ENCODE results near the gene WDR6. TPM values are rescaled to one million over a fixed set of nuclear protein-coding genes. Genes with fewer than 3 reads are reported as not detected.

WDR6 gene
- total and polyA plus RNA-seq, 8 donors, result 51.6 to 184 (median 141) TPM

GRCh38 chr3:49025005-49025792 lies 18.0 kb downstream of the WDR6 start:
- Histone ChIP-seq H3K27ac (no peak overlapping the region), H3K4me1 (peaks cover 29 to 77% (median 65%) of the 10 kb centered on the region in 4 donors), H3K27me3 (no peaks in the 10 kb centered on the region), H3K36me3 (peaks cover 36 to 53% (median 49%) of the 10 kb centered on the region in 4 donors), H3K4me3 (no peak overlapping the region), H3K9me3 (no peaks in the 10 kb centered on the region)
- WGBS, 5 donors, result 67 to 73% (median 69%) methylated on average over 6 to 13 of the region's 13 CpGs
- TF ChIP-seq EP300 (IDR thresholded peaks at IDR 0.05), result no peak
- TF ChIP-seq POLR2AphosphoS5 (IDR thresholded peaks at IDR 0.05), result no peak
- no peak for TF ChIP-seq POLR2A (IDR thresholded peaks at IDR 0.05)
- no peak for TF ChIP-seq CTCF (IDR thresholded peaks at IDR 0.05)
- intact Hi-C loops (cut with DNase I; ENCODE audit: low total_unique reads), result no loop called here
- peak in 1 of 2 donors; percentile 12 for DNase-seq

GRCh38 chr3:49025793-49026520 lies 18.8 kb downstream of the WDR6 start:
- intact Hi-C loops (cut with DNase I; ENCODE audit: low total_unique reads), result no loop called here
- 86 to 91% (median 90%) methylated on average over 8 of the region's 8 CpGs for WGBS, 5 donors
- Histone ChIP-seq H3K4me3 (no peak overlapping the region), H3K27me3 (no peaks in the 10 kb centered on the region), H3K9me3 (no peaks in the 10 kb centered on the region), H3K27ac (no peak overlapping the region), H3K4me1 (peaks cover 25 to 72% (median 58%) of the 10 kb centered on the region in 4 donors), H3K36me3 (peaks cover 36 to 61% (median 57%) of the 10 kb centered on the region in 4 donors)
- DNase-seq, result no peak
- no peak for TF ChIP-seq CTCF (IDR thresholded peaks at IDR 0.05)
- no peak for TF ChIP-seq EP300 (IDR thresholded peaks at IDR 0.05)
- TF ChIP-seq POLR2AphosphoS5 (IDR thresholded peaks at IDR 0.05), result no peak
- no peak for TF ChIP-seq POLR2A (IDR thresholded peaks at IDR 0.05)

GRCh38 chr3:49026536-49026935 lies 19.3 kb downstream of the WDR6 start:
- WGBS, 5 donors, result 86 to 98% (median 95%) methylated on average over 1 to 3 of the region's 3 CpGs
- Histone ChIP-seq H3K9me3 (no peaks in the 10 kb centered on the region), H3K36me3 (peaks cover 42 to 66% (median 63%) of the 10 kb centered on the region in 4 donors), H3K27ac (peak overlapping the region in 1 of 5 donors; percentile 98), H3K4me3 (no peak overlapping the region), H3K4me1 (peaks cover 25 to 72% (median 55%) of the 10 kb centered on the region in 4 donors), H3K27me3 (no peaks in the 10 kb centered on the region)
- intact Hi-C loops (cut with DNase I; ENCODE audit: low total_unique reads), result no loop called here
- TF ChIP-seq POLR2AphosphoS5 (IDR thresholded peaks at IDR 0.05) (no peak), CTCF (IDR thresholded peaks at IDR 0.05) (no peak), POLR2A (IDR thresholded peaks at IDR 0.05) (no peak), EP300 (IDR thresholded peaks at IDR 0.05) (no peak)
- DNase-seq, result no peak

- Histone ChIP-seq H3K4me1 (peaks cover 21 to 69% (median 51%) of the 10 kb centered on the region in 4 donors), H3K4me3 (no peak overlapping the region), H3K9me3 (no peaks in the 10 kb centered on the region), H3K27me3 (no peaks in the 10 kb centered on the region), H3K27ac (peak overlapping the region in 4 of 5 donors; percentile 90 to 98 (median 96)), H3K36me3 (peaks cover 53 to 77% (median 74%) of the 10 kb centered on the region in 4 donors)
- intact Hi-C loops (cut with DNase I; ENCODE audit: low total_unique reads), result no loop called here
- no peak for DNase-seq
- TF ChIP-seq EP300 (IDR thresholded peaks at IDR 0.05), result no peak
- no peak for TF ChIP-seq CTCF (IDR thresholded peaks at IDR 0.05)
- no peak for TF ChIP-seq POLR2AphosphoS5 (IDR thresholded peaks at IDR 0.05)
- TF ChIP-seq POLR2A (IDR thresholded peaks at IDR 0.05), result no peak
- WGBS, 5 donors, result 96 to 97% (median 96%) methylated on average over 9 of the region's 9 CpGs
Observed at GRCh38 chr3:49027634-49028033, 20.4 kb downstream of the WDR6 start.

Measured in stomach (tissue), 9 donors.